RWPE1 (cell line): ENCODE measurements around the gene KIF22.
"Not testable (repeated sequence)": the region's sequence is repeated elsewhere in the genome, so short reads cannot be mapped to it uniquely, and the experiment has no call there.

Experiments used
- CTCF ChIA-PET: fragments of 350-600 bp; sonication (Branson Sonifier 250); formaldehyde crosslinking; extraction: SDS; loops from one replicate; lab custom pipeline; 2021; lab: Yijun Ruan, JAX
- POLR2A ChIA-PET: fragments of 400-600 bp; formaldehyde crosslinking; extraction: SDS; loops from one replicate; lab custom pipeline; 2020; ENCODE audit warnings: antibody characterized with exemption; ENCODE audit not compliant: low non-redundant PET; lab: Yijun Ruan, JAX
- DNase-seq: peaks from one replicate; pipeline ENCODE4 v3.0.0; 2012; ENCODE audit warnings: low spot score
- H3K27ac ChIP-seq: fragments of 450-650 bp; 2 replicates; pipeline ENCODE4 v1.5.1; 2017
- CTCF ChIP-seq: fragments of 450-650 bp; conservative IDR thresholded peaks from 2 replicates; pipeline ENCODE4 v1.5.1; 2017; ENCODE audit warnings: low read depth, mild to moderate bottlenecking

KIF22 gene

GRCh38 chr16:29745121-29745852, 45.3 kb upstream of the KIF22 start:
- ChIA-PET CTCF (no interaction called here), POLR2A (no interaction called here)
- DNase-seq: no peak
- no peak for TF ChIP-seq CTCF
- no peak overlapping the region for H3K27ac ChIP-seq

- DNase-seq: no peak
- TF ChIP-seq CTCF: no peak
- H3K27ac ChIP-seq: no peak within 1 kb of the TSS
- POLR2A ChIA-PET: no interaction called here
- CTCF ChIA-PET: interaction anchor here (0.7 kb wide), 1 partner anchor 11 kb away, joined by 3 read pairs; no protein-coding TSS in a partner anchor
These were observed 44.7 kb upstream of the KIF22 start, which contains the start of gene C16orf54 for GRCh38 chr16:29745853-29746345. Gene C16orf54, minus strand, starts transcription at chr16:29745990. Its CDS starts 1,039 bp downstream, at chr16:29744951.

GRCh38 chr16:29746518-29746917, 44.0 kb upstream of the KIF22 start:
- DNase-seq, H3K27ac ChIP-seq, POLR2A ChIA-PET: not testable (repeated sequence)
- CTCF ChIA-PET: interaction anchor here (0.7 kb wide), 1 partner anchor 11 kb away, joined by 3 read pairs; no protein-coding TSS in a partner anchor

- H3K27ac ChIP-seq: no peak overlapping the region
- POLR2A ChIA-PET: no interaction called here
- TF ChIP-seq CTCF: no peak
- CTCF ChIA-PET: no interaction called here
- DNase-seq: no peak
These were observed 42.4 kb upstream of the KIF22 start for GRCh38 chr16:29747947-29748759.

GRCh38 chr16:29748760-29749149, 41.8 kb upstream of the KIF22 start:
- POLR2A ChIA-PET, H3K27ac ChIP-seq, DNase-seq, CTCF ChIA-PET: not testable (repeated sequence)

GRCh38 chr16:29753516-29753915, 37.0 kb upstream of the KIF22 start:
- DNase-seq: no peak
- H3K27ac ChIP-seq: no peak overlapping the region
- CTCF ChIA-PET: no interaction called here
- TF ChIP-seq CTCF: no peak
- POLR2A ChIA-PET: interaction anchor here (0.6 kb wide), 1 partner anchor 241 kb away, joined by 3 read pairs; no protein-coding TSS in a partner anchor

- H3K27ac ChIP-seq: no peak overlapping the region
- no peak for TF ChIP-seq CTCF
- CTCF ChIA-PET: interaction anchor here (0.6 kb wide), 1 partner anchor 31 kb away, joined by 4 read pairs; no protein-coding TSS in a partner anchor
- no peak for DNase-seq
- POLR2A ChIA-PET: no interaction called here
These were observed 33.9 kb upstream of the KIF22 start for GRCh38 chr16:29756654-29757053.

- H3K27ac ChIP-seq, DNase-seq, POLR2A ChIA-PET: not testable (repeated sequence)
- CTCF ChIA-PET: interaction anchor here (0.6 kb wide), 1 partner anchor 11 kb away, joined by 3 read pairs; no protein-coding TSS in a partner anchor
These were observed 33.5 kb upstream of the KIF22 start for GRCh38 chr16:29757086-29757485.
